HEK293T (cell line): ENCODE measurements around the gene CS.
"Not testable (repeated sequence)": the region's sequence is repeated elsewhere in the genome, so short reads cannot be mapped to it uniquely, and the experiment has no call there.

ENCODE experiments used
- CTCF ChIA-PET: fragments of 350-600 bp; formaldehyde crosslinking; extraction: SDS; loops from one replicate; lab custom pipeline; 2021; ENCODE audit warnings: antibody characterized with exemption, inconsistent platforms; lab: Yijun Ruan, JAX
- POLR2A ChIA-PET: fragments of 350-600 bp; formaldehyde crosslinking; extraction: SDS; loops from one replicate; lab custom pipeline; 2020; ENCODE audit warnings: antibody characterized with exemption, inconsistent platforms; lab: Yijun Ruan, JAX
- DNase-seq: peaks from one replicate; pipeline ENCODE4 v3.0.0; 2012; ENCODE audit warnings: mixed read lengths; ENCODE audit errors: extremely low spot score
- ARNT ChIP-seq: fragments of 450-650 bp; IDR thresholded peaks from 2 replicates; pipeline ENCODE4 v1.6.1; 2017; ENCODE audit warnings: mild to moderate bottlenecking
- BHLHE40 ChIP-seq: fragments of 450-650 bp; IDR thresholded peaks from 2 replicates; pipeline ENCODE4 v1.6.1; 2016; ENCODE audit warnings: mild to moderate bottlenecking, moderate library complexity, borderline replicate concordance
- CTBP1 ChIP-seq: fragments of 450-650 bp; IDR thresholded peaks from 2 replicates; pipeline ENCODE4 v1.6.1; 2016; ENCODE audit warnings: borderline replicate concordance
- ELF4 ChIP-seq: fragments of 450-650 bp; IDR thresholded peaks from 2 replicates; pipeline ENCODE4 v1.6.1; 2017; ENCODE audit warnings: antibody characterized with exemption
- FOXA1 ChIP-seq: fragments of 450-650 bp; IDR thresholded peaks from 2 replicates; pipeline ENCODE4 v1.6.1; 2016; ENCODE audit warnings: mild to moderate bottlenecking
- FOXK2 ChIP-seq: fragments of 450-650 bp; IDR thresholded peaks from 2 replicates; pipeline ENCODE4 v1.6.1; 2016; ENCODE audit warnings: mild to moderate bottlenecking
- FOXM1 ChIP-seq: fragments of 450-650 bp; IDR thresholded peaks from 2 replicates; pipeline ENCODE4 v1.6.1; 2017; ENCODE audit warnings: mild to moderate bottlenecking, borderline replicate concordance
- HDGF ChIP-seq: fragments of 450-650 bp; IDR thresholded peaks from 2 replicates; pipeline ENCODE4 v1.6.1; 2017; ENCODE audit warnings: antibody characterized with exemption, borderline replicate concordance
- L3MBTL2 ChIP-seq: fragments of 450-650 bp; conservative IDR thresholded peaks from 2 replicates; pipeline ENCODE4 v1.6.1; 2016; ENCODE audit warnings: mild to moderate bottlenecking
- LEF1 ChIP-seq: fragments of 450-650 bp; IDR thresholded peaks from 2 replicates; pipeline ENCODE4 v1.6.1; 2017; ENCODE audit warnings: mild to moderate bottlenecking, borderline replicate concordance
- NFRKB ChIP-seq: fragments of 450-650 bp; IDR thresholded peaks from 2 replicates; pipeline ENCODE4 v1.6.1; 2016; ENCODE audit warnings: mild to moderate bottlenecking, moderate library complexity
- PKNOX1 ChIP-seq: fragments of 450-650 bp; IDR thresholded peaks from 2 replicates; pipeline ENCODE4 v1.6.1; 2016
- SP1 ChIP-seq: fragments of 450-650 bp; IDR thresholded peaks from 2 replicates; pipeline ENCODE4 v1.6.1; 2017
- SUZ12 ChIP-seq: fragments of 450-650 bp; IDR thresholded peaks from 2 replicates; pipeline ENCODE4 v1.6.1; 2016; ENCODE audit warnings: mild to moderate bottlenecking
- TARDBP ChIP-seq: fragments of 450-650 bp; IDR thresholded peaks from 2 replicates; pipeline ENCODE4 v1.6.1; 2016
- ZNF384 ChIP-seq: fragments of 450-650 bp; IDR thresholded peaks from 2 replicates; pipeline ENCODE4 v1.6.1; 2016

CS gene

GRCh38 chr12:56338308-56339157, 38.4 kb upstream of the CS start, which contains the start of gene IL23A:
IL23A (plus strand) TSS chr12:56338884; CDS start chr12:56339045, 161 bp downstream.
- CTCF ChIA-PET = no interaction called here
- no peak for TF ChIP-seq BHLHE40
- TF ChIP-seq ELF4 = no peak
- TF ChIP-seq LEF1 = no peak
- TF ChIP-seq ZNF384 = no peak
- no peak for TF ChIP-seq L3MBTL2
- TF ChIP-seq HDGF = no peak
- no peak for TF ChIP-seq SP1
- no peak for TF ChIP-seq NFRKB
- no peak for TF ChIP-seq ARNT
- no peak for TF ChIP-seq FOXA1
- no peak for TF ChIP-seq CTBP1
- POLR2A ChIA-PET = interaction anchor here (1.1 to 2.2 kb wide), 2 partner anchors 22 kb away, joined by 4 to 8 read pairs; partner anchors contain the start of gene STAT2
- DNase-seq = no peak

DNA sequence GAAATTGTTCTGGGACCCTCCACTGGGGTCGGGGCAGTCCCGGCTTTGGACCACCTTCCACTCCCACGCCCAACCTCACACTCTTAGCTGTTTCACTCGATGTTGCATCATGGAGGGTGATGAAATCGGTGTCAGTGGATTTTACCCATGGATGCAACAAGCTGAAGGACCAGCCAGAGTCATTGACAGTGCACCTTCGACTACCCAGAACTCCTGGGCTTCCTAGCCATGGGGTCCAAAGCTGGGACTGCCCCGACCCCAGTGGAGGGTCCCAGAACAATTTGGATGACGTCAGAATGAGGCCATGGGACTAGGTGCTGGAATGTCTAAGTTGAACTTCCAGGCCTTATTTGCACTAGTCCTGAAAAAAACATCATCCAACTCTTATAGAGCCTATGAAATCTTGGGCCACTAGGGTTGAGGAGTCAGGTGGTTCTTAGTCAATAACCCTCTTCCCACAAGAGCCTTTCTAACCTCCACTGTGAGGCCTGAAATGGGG, 37.7 kb upstream of the CS start:
- POLR2A ChIA-PET = interaction anchor here (2.2 kb wide), 1 partner anchor 23 kb away, joined by 8 read pairs; the partner anchor contains the start of gene STAT2
- no peak for TF ChIP-seq L3MBTL2
- TF ChIP-seq FOXK2 = no peak
- TF ChIP-seq ARNT = no peak
- TF ChIP-seq BHLHE40 = no peak
- TF ChIP-seq FOXM1 = no peak
- TF ChIP-seq ELF4 = no peak
- TF ChIP-seq ZNF384 = no peak
- TF ChIP-seq NFRKB = no peak
- no peak for TF ChIP-seq SP1
- TF ChIP-seq HDGF = no peak
- no peak for TF ChIP-seq PKNOX1
- TF ChIP-seq SUZ12 = no peak
- CTCF ChIA-PET = interaction anchor here (0.9 kb wide), 1 partner anchor 9 kb away, joined by 3 read pairs; no protein-coding TSS in a partner anchor
- DNase-seq = no peak

DNA sequence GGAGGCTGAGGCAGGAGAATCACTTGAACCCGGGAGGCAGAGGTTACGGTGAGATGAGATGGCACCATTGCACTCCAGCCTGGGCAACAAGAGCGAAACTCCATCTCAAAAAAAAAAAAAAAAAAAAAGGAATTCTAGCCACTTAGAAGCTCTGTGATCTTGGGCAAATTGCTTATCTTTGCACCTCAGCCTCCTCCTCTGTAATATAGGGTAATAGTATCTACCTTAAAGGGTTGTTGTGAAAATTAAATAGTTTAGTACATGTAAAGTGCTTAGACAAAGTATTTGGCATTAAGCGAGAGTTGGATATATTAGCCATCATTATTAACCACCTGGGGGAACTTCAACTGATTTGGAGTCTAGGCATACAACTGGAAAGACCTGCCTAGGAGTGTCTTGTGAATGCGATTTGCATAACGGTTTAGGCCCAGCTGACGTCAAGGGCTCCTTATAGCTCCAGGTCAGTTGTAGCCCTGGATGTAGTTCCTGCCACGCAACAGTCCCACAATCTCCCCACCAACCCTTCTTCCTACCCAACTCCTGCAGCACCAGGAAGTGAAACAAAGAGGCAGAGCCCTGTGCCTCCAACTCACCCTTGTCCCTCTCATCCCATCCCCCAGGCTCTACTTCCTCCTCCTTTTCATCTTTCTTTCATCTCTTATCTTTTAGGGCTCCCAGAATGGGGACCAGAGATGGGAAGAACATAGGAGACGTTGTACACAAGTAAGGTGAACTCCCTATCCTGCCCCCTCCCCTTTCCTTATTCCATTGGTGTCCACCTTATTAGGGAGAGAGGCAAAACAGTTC, 36.4 kb upstream of the CS start:
- POLR2A ChIA-PET = interaction anchor here (0.9 to 4.1 kb wide), 3 partner anchors 21 to 24 kb away, joined by 5 to 29 read pairs (median 8); partner anchors contain the start of genes CNPY2 and STAT2
- CTCF ChIA-PET = no interaction called here
- TF ChIP-seq L3MBTL2 (no peak), NFRKB (no peak), LEF1 (no peak), BHLHE40 (no peak), TARDBP (no peak), ARNT (no peak), FOXA1 (no peak), FOXM1 (no peak), SUZ12 (no peak), ELF4 (no peak), FOXK2 (no peak), PKNOX1 (no peak), CTBP1 (no peak), ZNF384 (no peak), SP1 (no peak), HDGF (no peak)
- no peak for DNase-seq

- DNase-seq, CTCF ChIA-PET: not testable (repeated sequence)
- POLR2A ChIA-PET = interaction anchor here (4.1 kb wide), 1 partner anchor 24 kb away, joined by 29 read pairs; the partner anchor contains the start of gene STAT2
These were observed 35.4 kb upstream of the CS start for GRCh38 chr12:56335527-56335926.

- ChIA-PET POLR2A (interaction anchor here (0.6 to 4.1 kb wide), 6 partner anchors 13 to 115 kb away, joined by 3 to 38 read pairs (median 10); partner anchors contain the start of genes CNPY2, STAT2 and TIMELESS), CTCF (interaction anchor here (1.8 kb wide), 1 partner anchor 130 kb away, joined by 4 read pairs; no protein-coding TSS in a partner anchor)
- TF ChIP-seq SP1 (no peak), TARDBP (no peak), ARNT (no peak), BHLHE40 (no peak), ELF4 (no peak), PKNOX1 (no peak), HDGF (no peak), CTBP1 (no peak), LEF1 (no peak), FOXK2 (no peak), L3MBTL2 (no peak), NFRKB (no peak), FOXA1 (no peak), FOXM1 (no peak), SUZ12 (no peak)
- DNase-seq = no peak
These were observed 34.3 kb upstream of the CS start for GRCh38 chr12:56334490-56334793.
